Measurements from ENCODE around the gene CDC42BPB.

CDC42BPB gene

DNA sequence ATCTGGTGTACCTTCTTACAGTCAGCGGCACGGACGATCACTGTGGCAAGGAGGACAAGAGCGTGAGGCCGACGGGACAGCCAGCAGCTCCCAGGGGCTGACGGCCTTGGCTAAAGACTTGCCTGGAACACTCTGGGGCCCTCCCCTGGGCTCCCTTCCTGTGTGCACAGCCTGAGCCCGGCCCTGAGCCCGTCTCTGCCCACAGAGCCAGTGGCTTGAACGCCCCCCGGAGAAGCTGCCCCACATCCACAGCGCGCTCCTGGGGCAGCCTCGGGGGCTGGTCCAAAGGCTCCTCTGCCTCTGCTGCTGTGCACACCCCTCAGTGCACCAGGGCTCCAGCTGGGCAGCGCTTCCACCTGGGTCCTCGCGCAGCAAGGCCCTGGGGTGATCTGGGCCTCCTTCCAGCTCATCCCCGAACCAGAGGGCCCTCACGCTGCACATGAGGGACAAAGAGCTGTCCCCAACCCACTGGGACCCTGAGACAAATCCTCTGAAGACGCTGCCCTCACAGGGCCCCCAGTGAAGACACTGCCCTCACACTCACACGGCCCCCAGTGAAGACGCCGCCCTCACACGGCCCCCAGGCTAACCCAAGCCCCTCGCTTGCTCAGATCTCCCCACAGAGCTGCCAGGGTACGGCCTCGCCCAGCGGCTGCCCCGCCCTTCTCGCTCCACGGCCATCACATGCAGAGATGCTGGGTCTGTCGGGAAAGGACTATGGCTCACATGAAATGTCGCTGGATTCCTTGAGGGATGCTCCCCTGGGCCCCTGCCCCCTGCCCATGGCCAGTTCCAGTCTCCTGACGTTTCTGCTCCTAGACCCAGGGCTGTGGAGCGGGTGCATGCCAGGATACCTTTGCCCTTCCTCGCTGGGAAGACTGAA, 112.7 kb downstream of the CDC42BPB start:
- no peak overlapping the region for H3K4me3 ChIP-seq (ENCODE audit: low read length)
- H3K9me2 ChIP-seq (replicated peaks; ENCODE audit: insufficient read depth, low read length) = no peaks in the 10 kb centered on the region
- H2AFZ ChIP-seq (ENCODE audit: low read length) = no peak overlapping the region
- no peak overlapping the region for H3K4me2 ChIP-seq (ENCODE audit: low read depth, low read length)
- H3K79me2 ChIP-seq (ENCODE audit: low read length) = no peaks in the 10 kb centered on the region
- H3K27ac ChIP-seq (ENCODE audit: low read length) = no peak overlapping the region
- H3K9me3 ChIP-seq (replicated peaks; ENCODE audit: insufficient read depth, low read length) = no peaks in the 10 kb centered on the region
- no peaks in the 10 kb centered on the region for H3F3A ChIP-seq (ENCODE audit: insufficient read depth, low read length)
- no peaks in the 10 kb centered on the region for H4K20me1 ChIP-seq (ENCODE audit: insufficient read depth, low read length)
- H3K27me3 ChIP-seq (replicated peaks; ENCODE audit: insufficient read depth, low read length) = no peaks in the 10 kb centered on the region
- TF ChIP-seq EZH2 (optimal IDR thresholded peaks at IDR 0.05; ENCODE audit: low read depth, low read length) (no peak), EZH2phosphoT487 (IDR thresholded peaks at IDR 0.05; ENCODE audit: low read length) (no peak)
- TF ChIP-seq, protein P1, sequence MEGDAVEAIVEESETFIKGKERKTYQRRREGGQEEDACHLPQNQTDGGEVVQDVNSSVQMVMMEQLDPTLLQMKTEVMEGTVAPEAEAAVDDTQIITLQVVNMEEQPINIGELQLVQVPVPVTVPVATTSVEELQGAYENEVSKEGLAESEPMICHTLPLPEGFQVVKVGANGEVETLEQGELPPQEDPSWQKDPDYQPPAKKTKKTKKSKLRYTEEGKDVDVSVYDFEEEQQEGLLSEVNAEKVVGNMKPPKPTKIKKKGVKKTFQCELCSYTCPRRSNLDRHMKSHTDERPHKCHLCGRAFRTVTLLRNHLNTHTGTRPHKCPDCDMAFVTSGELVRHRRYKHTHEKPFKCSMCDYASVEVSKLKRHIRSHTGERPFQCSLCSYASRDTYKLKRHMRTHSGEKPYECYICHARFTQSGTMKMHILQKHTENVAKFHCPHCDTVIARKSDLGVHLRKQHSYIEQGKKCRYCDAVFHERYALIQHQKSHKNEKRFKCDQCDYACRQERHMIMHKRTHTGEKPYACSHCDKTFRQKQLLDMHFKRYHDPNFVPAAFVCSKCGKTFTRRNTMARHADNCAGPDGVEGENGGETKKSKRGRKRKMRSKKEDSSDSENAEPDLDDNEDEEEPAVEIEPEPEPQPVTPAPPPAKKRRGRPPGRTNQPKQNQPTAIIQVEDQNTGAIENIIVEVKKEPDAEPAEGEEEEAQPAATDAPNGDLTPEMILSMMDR (IDR thresholded peaks at IDR 0.05; ENCODE audit: low read length) = no peak
- H3K9ac ChIP-seq (ENCODE audit: low read length) = no peak overlapping the region
- DNase-seq = no peak
- no peaks in the 10 kb centered on the region for H3K4me1 ChIP-seq (ENCODE audit: low read length)
- no peaks in the 10 kb centered on the region for H3K36me3 ChIP-seq (replicated peaks; ENCODE audit: insufficient read depth, low read length)

DNA sequence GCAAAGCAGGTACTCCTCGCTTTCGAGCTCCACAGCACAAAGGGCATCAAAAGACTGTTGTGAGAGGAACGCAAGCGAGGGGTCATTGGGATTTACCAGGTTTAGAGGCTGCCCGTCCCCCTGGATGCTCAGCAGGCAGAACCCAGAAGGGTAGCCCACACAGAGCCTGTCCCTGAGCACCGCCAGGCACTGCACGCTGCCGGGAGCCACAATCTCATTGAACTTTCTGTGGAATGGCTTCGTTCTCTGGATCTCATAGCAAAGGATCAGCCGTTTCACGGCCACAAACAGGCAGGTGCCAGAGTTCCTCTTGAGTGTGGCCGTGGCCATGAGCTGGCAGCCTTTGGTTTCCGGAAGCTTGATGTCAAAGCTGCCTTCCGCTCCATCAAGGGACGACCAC, 113.4 kb downstream of the CDC42BPB start:
- no peak overlapping the region for H3K4me3 ChIP-seq (ENCODE audit: low read length)
- TF ChIP-seq, protein P1 (IDR thresholded peaks at IDR 0.05; ENCODE audit: low read length) = no peak
- TF ChIP-seq EZH2phosphoT487 (IDR thresholded peaks at IDR 0.05; ENCODE audit: low read length) (no peak), EZH2 (optimal IDR thresholded peaks at IDR 0.05; ENCODE audit: low read depth, low read length) (no peak)
- no peaks in the 10 kb centered on the region for H3K27me3 ChIP-seq (replicated peaks; ENCODE audit: insufficient read depth, low read length)
- H3K36me3 ChIP-seq (replicated peaks; ENCODE audit: insufficient read depth, low read length) = no peaks in the 10 kb centered on the region
- DNase-seq = no peak
- H3F3A ChIP-seq (ENCODE audit: insufficient read depth, low read length) = no peaks in the 10 kb centered on the region
- H3K9ac ChIP-seq (ENCODE audit: low read length) = no peak overlapping the region
- no peaks in the 10 kb centered on the region for H3K9me2 ChIP-seq (replicated peaks; ENCODE audit: insufficient read depth, low read length)
- no peaks in the 10 kb centered on the region for H3K9me3 ChIP-seq (replicated peaks; ENCODE audit: insufficient read depth, low read length)
- no peaks in the 10 kb centered on the region for H4K20me1 ChIP-seq (ENCODE audit: insufficient read depth, low read length)
- no peak overlapping the region for H3K27ac ChIP-seq (ENCODE audit: low read length)
- no peaks in the 10 kb centered on the region for H3K4me1 ChIP-seq (ENCODE audit: low read length)
- no peaks in the 10 kb centered on the region for H3K79me2 ChIP-seq (ENCODE audit: low read length)
- H3K4me2 ChIP-seq (ENCODE audit: low read depth, low read length) = no peak overlapping the region
- H2AFZ ChIP-seq (ENCODE audit: low read length) = no peak overlapping the region

DNA sequence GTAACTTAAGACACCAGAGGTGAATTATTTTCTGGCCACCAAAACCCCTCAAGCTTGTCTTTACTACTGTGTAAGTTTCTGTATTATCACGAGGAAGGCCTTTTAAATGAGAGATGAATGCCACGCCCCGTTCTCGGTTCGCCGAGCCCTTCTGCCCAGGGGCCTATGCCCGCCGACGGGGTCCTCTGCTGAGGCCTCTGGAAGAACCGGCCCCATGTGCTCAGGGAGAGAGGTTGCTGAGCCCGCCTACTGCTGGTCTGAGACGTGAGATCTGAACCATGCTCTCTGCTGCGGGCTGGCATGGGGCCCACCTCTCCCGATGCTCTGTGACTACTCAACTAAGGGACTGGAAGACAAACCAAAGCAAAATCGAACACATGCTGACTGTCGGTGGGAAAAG, 113.9 kb downstream of the CDC42BPB start:
- Histone ChIP-seq H3K27me3 (replicated peaks; ENCODE audit: insufficient read depth, low read length) (no peaks in the 10 kb centered on the region), H3K9me2 (replicated peaks; ENCODE audit: insufficient read depth, low read length) (no peaks in the 10 kb centered on the region), H3K4me3 (ENCODE audit: low read length) (no peak overlapping the region), H3K36me3 (replicated peaks; ENCODE audit: insufficient read depth, low read length) (no peaks in the 10 kb centered on the region), H3K9ac (ENCODE audit: low read length) (no peak overlapping the region), H3K9me3 (replicated peaks; ENCODE audit: insufficient read depth, low read length) (no peaks in the 10 kb centered on the region), H2AFZ (ENCODE audit: low read length) (no peak overlapping the region), H3F3A (ENCODE audit: insufficient read depth, low read length) (no peaks in the 10 kb centered on the region), H4K20me1 (ENCODE audit: insufficient read depth, low read length) (no peaks in the 10 kb centered on the region), H3K27ac (ENCODE audit: low read length) (no peak overlapping the region), H3K4me2 (ENCODE audit: low read depth, low read length) (no peak overlapping the region), H3K79me2 (ENCODE audit: low read length) (no peaks in the 10 kb centered on the region), H3K4me1 (ENCODE audit: low read length) (no peaks in the 10 kb centered on the region)
- DNase-seq = no peak
- TF ChIP-seq, protein P1 (IDR thresholded peaks at IDR 0.05; ENCODE audit: low read length) = no peak
- TF ChIP-seq EZH2phosphoT487 (IDR thresholded peaks at IDR 0.05; ENCODE audit: low read length) (no peak), EZH2 (optimal IDR thresholded peaks at IDR 0.05; ENCODE audit: low read depth, low read length) (no peak)
